Stimulated activated CD4-positive, alpha-beta T cell treated with anti-CD3 and anti-CD28 coated beads, Interleukin-12 subunit alpha, Interleukin-12 subunit beta, amount 100 ng/mL, for 4 hours (primary cell): ENCODE measurements around the gene FAM72D.
"Not testable (repeated sequence)": the region's sequence is repeated elsewhere in the genome, so short reads cannot be mapped to it uniquely, and the experiment has no call there.

Source experiments
- DNase-seq: peaks from one replicate; pipeline ENCODE4 v3.0.0-alpha.2; 2020

Gene FAM72D

GRCh38 chr1:145095284-145096057, at the start of gene FAM72D, which contains the start of gene SRGAP2B:
Gene FAM72D (plus strand): TSS chr1:145095974. CDS start chr1:145096848, 874 bp downstream.
Gene SRGAP2B (minus strand): TSS chr1:145095328. CDS start chr1:145092901, 2,427 bp downstream.
- not testable (repeated sequence) for DNase-seq

- not testable (repeated sequence) for DNase-seq
These were observed 48.2 kb upstream of the FAM72D start for GRCh38 chr1:145047553-145047952.

- DNase-seq: not testable (repeated sequence)
These were observed 47.5 kb upstream of the FAM72D start for GRCh38 chr1:145048181-145048856.

DNA sequence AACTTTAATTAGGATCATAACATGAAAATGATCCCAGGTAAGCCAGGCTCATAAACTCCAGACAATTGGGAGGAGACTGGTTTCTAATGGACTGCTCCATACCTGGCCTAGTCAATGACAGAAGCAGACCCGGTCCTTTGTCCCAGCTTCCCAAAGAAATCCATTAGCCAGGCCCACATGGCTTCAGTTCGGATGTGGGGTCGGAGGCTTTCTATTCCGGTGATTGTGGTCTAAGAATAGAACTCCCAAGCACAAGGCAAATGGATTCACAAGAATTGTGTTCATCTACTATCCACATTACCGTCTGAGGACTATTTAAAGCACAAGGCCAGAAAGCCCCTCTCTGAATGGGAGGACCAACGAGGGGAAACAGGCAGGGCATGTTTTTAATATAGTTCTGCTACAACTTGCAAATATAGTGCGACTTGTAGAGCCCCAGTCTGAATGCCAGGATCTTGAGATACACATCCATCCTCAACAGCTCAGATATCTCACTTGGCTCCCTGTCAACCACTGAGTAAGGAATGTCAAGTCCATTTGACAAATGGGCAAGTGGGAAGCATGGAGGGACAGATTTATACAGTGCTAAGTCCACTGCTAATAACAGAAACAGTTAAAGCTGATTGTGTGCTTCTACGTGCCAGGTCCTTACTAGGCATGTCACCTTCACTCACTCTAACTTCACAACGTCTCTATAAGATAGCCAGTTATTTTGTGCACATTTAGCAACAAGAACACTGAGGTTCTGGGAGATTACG, 43.6 kb upstream of the FAM72D start:
- DNase-seq: not testable (repeated sequence)

DNA sequence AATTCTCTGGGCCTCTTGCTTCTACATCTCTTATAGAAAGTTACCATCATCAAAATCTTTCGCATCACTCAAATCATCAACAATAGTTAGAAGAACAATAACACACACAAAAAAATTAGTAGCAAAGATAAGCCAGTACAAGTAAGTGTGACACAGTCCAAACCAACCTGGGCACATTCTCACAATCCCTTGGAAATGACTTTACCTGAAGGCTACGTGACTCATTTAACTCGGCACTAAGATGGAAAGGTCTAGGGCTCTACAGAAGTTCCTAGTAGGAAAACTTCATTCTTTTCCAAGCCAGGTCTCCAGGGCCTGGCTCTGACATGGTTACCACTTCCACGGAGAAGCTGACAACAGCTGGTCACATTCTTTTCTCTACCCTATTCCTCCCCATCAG, 42.3 kb upstream of the FAM72D start:
- DNase-seq: not testable (repeated sequence)

- not testable (repeated sequence) for DNase-seq
These were observed 40.5 kb upstream of the FAM72D start for GRCh38 chr1:145055217-145055760.

DNA sequence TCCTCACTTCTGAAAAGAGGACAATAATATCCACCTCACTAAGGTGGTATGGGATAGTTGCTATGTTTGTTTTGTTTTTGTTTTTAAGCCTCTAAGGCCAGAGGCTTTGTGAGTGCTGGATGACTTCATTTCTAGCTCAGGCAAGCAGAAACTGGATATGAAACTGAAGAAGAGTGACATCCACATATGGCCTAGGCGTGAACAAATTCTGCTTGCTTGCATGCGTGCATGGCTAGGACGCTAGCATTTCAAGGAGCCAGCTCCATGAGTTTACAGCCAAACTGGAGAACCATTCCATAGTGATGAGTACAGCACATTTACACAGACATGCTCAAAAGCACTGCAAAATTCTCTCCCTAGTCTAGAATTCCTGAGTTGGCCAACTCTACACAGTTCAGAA, 37.6 kb upstream of the FAM72D start:
- not testable (repeated sequence) for DNase-seq

GRCh38 chr1:145063285-145063684, 32.5 kb upstream of the FAM72D start:
- not testable (repeated sequence) for DNase-seq

- DNase-seq: not testable (repeated sequence)
These were observed 31.7 kb upstream of the FAM72D start for GRCh38 chr1:145063941-145064648.

- DNase-seq: not testable (repeated sequence)
These were observed 30.5 kb upstream of the FAM72D start for GRCh38 chr1:145065194-145065826.

DNA sequence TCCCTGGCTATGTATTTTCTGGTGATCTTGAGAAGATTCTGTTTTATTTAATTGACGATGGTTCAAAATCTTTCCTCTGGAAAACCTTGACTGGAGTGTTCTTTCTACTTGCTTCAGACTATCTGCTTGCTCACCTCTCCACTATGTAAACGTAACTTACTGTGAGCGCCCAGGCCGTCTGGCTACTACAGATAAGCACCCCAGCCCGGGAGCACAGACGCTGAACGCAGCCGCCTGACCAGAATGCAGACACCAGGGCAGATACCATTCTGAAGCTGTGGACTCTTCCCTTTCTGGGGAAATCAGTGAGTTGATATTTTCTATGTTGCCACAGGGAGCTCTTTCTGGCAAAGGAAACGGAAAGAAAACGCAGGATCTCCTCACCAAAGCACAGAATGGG, 29.3 kb upstream of the FAM72D start:
- DNase-seq: not testable (repeated sequence)

DNA sequence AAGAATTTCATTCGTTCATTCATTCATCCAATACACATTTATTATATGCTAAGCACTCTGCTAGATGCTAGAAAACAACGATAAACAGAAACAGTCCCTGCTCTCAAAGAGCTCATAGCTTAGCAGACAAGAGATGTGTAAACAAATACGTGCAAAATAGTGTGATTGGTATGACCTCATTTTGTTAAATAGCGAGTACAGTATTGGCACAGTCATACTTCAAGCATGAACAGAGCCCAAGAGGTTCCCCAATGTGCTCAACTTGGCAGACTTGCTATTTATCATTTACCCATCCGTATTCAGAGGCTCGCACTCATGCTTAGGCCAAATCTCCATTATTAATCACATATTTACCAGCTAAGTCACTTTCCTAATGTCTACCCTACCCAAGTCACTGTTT, 24.2 kb upstream of the FAM72D start:
- not testable (repeated sequence) for DNase-seq

DNA sequence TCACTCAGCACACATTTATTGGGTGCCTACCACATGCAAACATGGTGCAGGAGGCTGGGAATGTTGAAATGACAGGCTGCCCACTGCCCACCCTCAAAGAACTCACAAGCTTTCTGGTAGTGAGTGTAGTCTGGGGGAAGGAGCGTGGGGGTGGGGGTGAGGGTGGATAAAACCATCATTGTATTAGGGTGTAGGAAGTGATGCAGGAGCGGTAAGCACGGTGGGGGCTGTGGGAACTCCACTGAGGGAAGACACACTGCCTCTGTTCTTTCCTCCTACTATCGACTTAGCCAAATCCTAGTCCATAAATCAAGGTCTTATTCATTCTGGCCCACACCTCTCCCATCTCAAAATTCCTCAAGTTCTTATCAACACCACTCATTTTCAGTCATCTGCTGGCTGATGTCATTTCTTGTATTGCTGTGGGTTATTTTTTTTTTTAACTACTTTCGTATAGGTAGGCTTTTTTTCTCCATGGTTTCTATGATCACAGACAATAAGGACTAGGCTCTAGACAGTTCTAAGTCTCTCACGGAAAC, 21.7 kb upstream of the FAM72D start:
- not testable (repeated sequence) for DNase-seq

DNA sequence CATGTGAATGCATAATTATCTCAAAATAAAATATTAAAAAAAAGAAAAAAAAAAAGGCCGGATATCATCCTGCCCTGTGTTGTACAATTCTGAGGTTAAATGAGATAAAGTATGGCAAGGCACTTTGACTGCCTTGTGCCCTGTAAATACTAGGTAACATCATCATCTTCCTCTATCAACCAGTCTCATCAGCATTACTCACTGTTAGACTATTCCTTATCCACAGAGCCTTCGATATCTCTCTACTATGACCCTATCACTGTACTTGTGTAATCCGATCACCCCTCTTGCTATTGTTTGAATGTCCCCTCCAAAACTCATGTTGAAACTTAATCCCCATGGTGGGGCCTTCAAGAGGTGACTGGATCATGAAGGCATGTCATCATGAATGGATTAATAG, 18.9 kb upstream of the FAM72D start:
- DNase-seq: not testable (repeated sequence)

DNA sequence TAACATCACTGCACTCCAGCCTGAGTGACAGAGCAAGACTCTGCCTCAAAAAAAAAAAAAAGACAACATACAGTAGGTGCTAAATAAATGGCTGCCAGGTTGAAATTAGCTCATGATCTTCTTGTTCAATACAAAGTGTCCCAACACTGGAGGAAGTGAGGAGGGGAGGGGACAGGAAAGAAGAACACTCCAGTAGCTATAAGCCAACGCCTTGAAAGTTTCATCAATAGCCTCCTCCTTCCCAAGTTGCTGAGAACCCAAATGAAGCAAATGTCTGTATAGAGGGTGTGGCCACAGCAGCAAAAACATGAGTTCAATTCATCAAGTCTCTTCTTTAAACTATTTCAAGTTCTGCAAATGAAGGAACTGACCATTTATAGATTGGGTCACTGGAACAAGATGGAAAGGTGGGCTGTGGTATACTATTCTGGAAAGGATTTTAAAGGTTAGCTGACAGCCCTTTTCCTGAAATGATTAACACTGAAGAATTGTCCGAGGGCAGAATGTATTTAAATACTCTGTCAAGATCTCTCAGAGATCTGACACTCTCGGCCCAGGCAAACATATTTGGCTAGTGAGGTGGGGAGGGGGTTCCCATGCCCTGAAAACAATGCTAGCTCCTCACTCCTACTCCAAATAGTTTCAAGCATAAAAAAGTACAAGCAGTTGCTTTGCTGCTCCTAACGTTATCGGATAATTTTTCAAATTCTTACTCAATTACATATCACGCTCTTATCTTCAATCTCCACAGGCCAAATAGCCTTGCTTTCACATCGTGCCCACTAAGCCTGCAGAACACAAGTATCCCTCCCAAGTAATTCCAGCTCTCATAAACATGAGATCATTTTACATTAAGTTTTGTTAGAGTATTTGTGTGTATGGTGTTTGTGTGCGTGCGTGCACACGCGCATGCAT, 17.6 kb upstream of the FAM72D start:
- not testable (repeated sequence) for DNase-seq

DNA sequence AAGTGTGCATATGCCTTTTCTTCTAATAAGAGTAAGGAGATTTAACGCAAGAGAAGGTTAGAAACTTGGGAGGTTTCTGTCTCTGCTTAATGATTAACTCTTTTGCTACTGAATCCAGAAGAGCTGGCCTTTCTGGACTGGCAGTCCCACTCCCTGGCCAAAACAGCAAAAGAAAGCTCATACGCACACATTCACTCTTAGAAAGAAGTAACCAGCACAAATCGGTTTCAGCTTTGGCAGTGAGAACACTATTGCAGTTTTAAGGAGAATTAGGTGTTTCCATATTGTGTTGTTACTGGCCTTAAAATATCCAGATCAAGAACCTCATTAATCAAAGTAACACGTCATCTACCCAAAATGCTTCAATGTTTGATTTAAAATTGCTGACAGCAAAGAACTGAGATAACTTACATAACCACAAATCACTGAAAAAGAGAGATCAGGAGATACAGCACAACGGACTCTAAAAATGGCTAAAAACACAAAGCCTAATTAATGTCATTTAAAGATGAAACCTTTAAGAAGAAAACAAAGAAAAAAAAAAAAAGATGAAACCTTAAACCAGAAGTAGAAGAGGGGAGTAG, 16.9 kb upstream of the FAM72D start:
- not testable (repeated sequence) for DNase-seq

DNA sequence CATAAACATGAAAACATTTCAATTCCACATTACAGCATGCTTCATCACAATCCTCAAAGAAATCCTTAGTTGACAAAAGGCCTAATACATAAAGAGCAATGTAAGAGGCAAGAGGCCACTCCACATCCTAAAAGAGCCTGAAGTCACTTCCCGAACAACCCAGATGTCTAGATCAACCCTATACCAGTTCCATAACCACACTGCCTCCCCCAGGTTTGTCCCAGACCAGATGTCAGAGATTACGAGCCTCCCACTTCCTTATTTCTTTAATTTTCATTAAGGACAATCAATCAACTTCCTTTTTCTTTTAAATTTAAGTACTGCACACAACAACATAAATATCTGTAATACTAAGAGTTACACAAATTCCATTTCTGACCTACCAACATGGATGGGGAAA, 16.0 kb upstream of the FAM72D start:
- not testable (repeated sequence) for DNase-seq

DNA sequence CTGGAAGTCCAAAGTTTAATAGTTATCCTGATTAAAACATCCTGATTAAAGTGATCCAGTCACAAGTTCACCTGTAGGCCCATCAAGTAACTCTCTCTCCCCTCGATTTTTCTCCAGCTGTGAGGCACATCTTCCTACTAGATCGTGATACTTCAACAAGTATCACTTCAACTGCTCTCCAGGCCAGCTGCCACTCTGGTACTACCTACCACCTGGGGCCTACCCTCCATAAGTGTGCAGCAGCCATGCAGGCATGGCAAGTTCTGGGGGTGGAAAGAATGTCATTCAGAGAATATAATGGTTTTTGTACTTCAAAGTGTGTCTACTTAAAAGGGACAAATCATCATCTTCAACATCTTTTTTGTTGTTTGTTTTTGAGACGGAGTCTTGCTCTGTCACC, 15.6 kb upstream of the FAM72D start:
- DNase-seq: not testable (repeated sequence)

GRCh38 chr1:145082483-145083255, 13.1 kb upstream of the FAM72D start:
- DNase-seq: not testable (repeated sequence)
